Panc1 (cell line): Measurements from ENCODE around the gene NR2C2. TPM values are rescaled to one million over a fixed set of nuclear protein-coding genes. Genes with fewer than 3 reads are reported as not detected.

ENCODE experiments used
- ATAC-seq: fragments of 200-7000 bp; cut with Tn5 transposase; 2 replicates; pipeline ENCODE4 v1.9.1; 2020; ENCODE audit warnings: mild to moderate bottlenecking, moderate library complexity
- BruUV-seq: library from RNA; stranded (reverse); fragments of 400-500 nt; replicated peaks from 2 replicates; lab custom pipeline; 2021; lab: Mats Ljungman, UMichigan
- CTCF ChIA-PET: fragments of 300-600 bp; sonication (Branson Sonifier 250); formaldehyde crosslinking; loops from one replicate; lab custom pipeline; 2022; ENCODE audit warnings: antibody characterized with exemption; lab: Charles Lee
- POLR2A ChIA-PET: fragments of 300-600 bp; sonication (Branson Sonifier 250); formaldehyde crosslinking; loops from one replicate; lab custom pipeline; 2022; ENCODE audit warnings: antibody characterized with exemption; lab: Charles Lee
- DNase-seq: peaks from one replicate; pipeline ENCODE4 v3.0.0-alpha.2; 2010; ENCODE audit warnings: low read depth, low spot score
- H3K27ac ChIP-seq: 2 replicates; pipeline ENCODE4 v1.5.1; 2011; ENCODE audit warnings: mild to moderate bottlenecking, low read length, inconsistent platforms
- H3K27me3 ChIP-seq: fragments of 200-500 bp; sonication (Bioruptor generic); 2 replicates; pipeline ENCODE4 v1.6.0; 2014; ENCODE audit warnings: low read length, inconsistent platforms; ENCODE audit not compliant: control insufficient read depth, insufficient read depth
- H3K36me3 ChIP-seq: fragments of 200-500 bp; sonication (Bioruptor generic); 2 replicates; pipeline ENCODE4 v1.5.1; 2014; ENCODE audit warnings: inconsistent platforms, mild to moderate bottlenecking, low read length, moderate library complexity; ENCODE audit not compliant: control insufficient read depth, insufficient read depth
- H3K4me1 ChIP-seq: 2 replicates; pipeline ENCODE4 v1.5.1; 2011; ENCODE audit warnings: inconsistent platforms, mild to moderate bottlenecking, low read length, moderate library complexity; ENCODE audit not compliant: control insufficient read depth, insufficient read depth
- H3K4me3 ChIP-seq, 2 experiments: 2 replicates each; pipeline ENCODE4 v1.5.1; 2011 to 2012; ENCODE audit warnings: low read depth in 2 of 2, low read length in 2 of 2, mild to moderate bottlenecking in 2 of 2, inconsistent platforms in 1 of 2, moderate library complexity in 1 of 2
- H3K9me3 ChIP-seq: fragments of 200-500 bp; sonication (Bioruptor generic); 2 replicates; pipeline ENCODE4 v1.5.1; 2014; ENCODE audit warnings: low read depth, mild to moderate bottlenecking, inconsistent platforms, low read length, moderate library complexity; ENCODE audit not compliant: control insufficient read depth, insufficient read depth
- POLR2AphosphoS5 ChIP-seq: IDR thresholded peaks from 2 replicates; pipeline ENCODE4 v1.6.1; 2012; ENCODE audit warnings: mild to moderate bottlenecking, low read depth, low read length, moderate library complexity
- REST ChIP-seq, 2 experiments: IDR thresholded peaks; 2 replicates each; pipeline ENCODE4 v1.6.1; 2011 to 2012; ENCODE audit warnings: low read depth in 2 of 2, control low read depth in 1 of 2, low read length in 1 of 2, mild to moderate bottlenecking in 1 of 2, moderate library complexity in 1 of 2; ENCODE audit not compliant: insufficient read depth in 1 of 2
- SIN3A ChIP-seq: IDR thresholded peaks from 2 replicates; pipeline ENCODE4 v1.6.1; 2012; ENCODE audit warnings: low read depth, mild to moderate bottlenecking, low read length, moderate library complexity, borderline replicate concordance; ENCODE audit not compliant: insufficient read depth
- in situ Hi-C: cut with HindIII; loops from 2 replicates; pipeline ENCODE4 v1.10.0; 2016; ENCODE audit warnings: low sequenced_read_pairs, low pct_unique_long_range_greater_than_20kb
- intact Hi-C: fragments of 100-400 bp; cut with micrococcal nuclease; formaldehyde crosslinking; loops from one replicate; pipeline ENCODE4 v1.10.0; 2022; ENCODE audit not compliant: unreplicated experiment
- total RNA-seq: library from RNA; stranded (reverse); gene quantifications from one replicate; pipeline ENCODE4 v1.2.1, GENCODE V29; 2021; ENCODE audit not compliant: unreplicated experiment
- TF ChIP-seq, protein P1 (sequence below): fragments of 450-650 bp; IDR thresholded peaks from 2 replicates; pipeline ENCODE4 v1.5.1; 2017; ENCODE audit warnings: mild to moderate bottlenecking

NR2C2 gene
- total RNA-seq, 1 experiment from 2014 or later: 30.6 TPM

GRCh38 chr3:14906355-14906971, 40.9 kb upstream of the NR2C2 start:
- CTCF ChIA-PET: no interaction called here
- H3K9me3 ChIP-seq: no peaks in the 10 kb centered on the region; the same call in 1 of the 2 replicates
- no peak overlapping the region for H3K27ac ChIP-seq
- no peaks in the 10 kb centered on the region for H3K4me1 ChIP-seq
- in situ Hi-C loops: no loop called here
- no peak for DNase-seq
- no peak overlapping the region for H3K4me3 ChIP-seq
- BruUV-seq: no TSS peak
- ATAC-seq: no peak
- TF ChIP-seq SIN3A (no peak), REST (IDR thresholded peaks at IDR 0.05; ENCODE audit: insufficient read depth in 1 of 2, low read depth in 2 of 2, low read length in 1 of 2) (no peak)
- H3K27me3 ChIP-seq: no peaks in the 10 kb centered on the region
- intact Hi-C loops: no loop called here
- POLR2A ChIA-PET: no interaction called here
- no peaks in the 10 kb centered on the region for H3K36me3 ChIP-seq

GRCh38 chr3:14907043-14907966, 40.1 kb upstream of the NR2C2 start:
- no peak for DNase-seq
- POLR2A ChIA-PET: no interaction called here
- TF ChIP-seq, protein P1, sequence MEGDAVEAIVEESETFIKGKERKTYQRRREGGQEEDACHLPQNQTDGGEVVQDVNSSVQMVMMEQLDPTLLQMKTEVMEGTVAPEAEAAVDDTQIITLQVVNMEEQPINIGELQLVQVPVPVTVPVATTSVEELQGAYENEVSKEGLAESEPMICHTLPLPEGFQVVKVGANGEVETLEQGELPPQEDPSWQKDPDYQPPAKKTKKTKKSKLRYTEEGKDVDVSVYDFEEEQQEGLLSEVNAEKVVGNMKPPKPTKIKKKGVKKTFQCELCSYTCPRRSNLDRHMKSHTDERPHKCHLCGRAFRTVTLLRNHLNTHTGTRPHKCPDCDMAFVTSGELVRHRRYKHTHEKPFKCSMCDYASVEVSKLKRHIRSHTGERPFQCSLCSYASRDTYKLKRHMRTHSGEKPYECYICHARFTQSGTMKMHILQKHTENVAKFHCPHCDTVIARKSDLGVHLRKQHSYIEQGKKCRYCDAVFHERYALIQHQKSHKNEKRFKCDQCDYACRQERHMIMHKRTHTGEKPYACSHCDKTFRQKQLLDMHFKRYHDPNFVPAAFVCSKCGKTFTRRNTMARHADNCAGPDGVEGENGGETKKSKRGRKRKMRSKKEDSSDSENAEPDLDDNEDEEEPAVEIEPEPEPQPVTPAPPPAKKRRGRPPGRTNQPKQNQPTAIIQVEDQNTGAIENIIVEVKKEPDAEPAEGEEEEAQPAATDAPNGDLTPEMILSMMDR: no peak
- TF ChIP-seq POLR2AphosphoS5: no peak
- CTCF ChIA-PET: no interaction called here
- no peak for ATAC-seq
- in situ Hi-C loops: no loop called here
- Histone ChIP-seq H3K9me3 (no peaks in the 10 kb centered on the region; the same call in 1 of the 2 replicates), H3K4me3 (no peak overlapping the region), H3K4me1 (no peaks in the 10 kb centered on the region), H3K36me3 (no peaks in the 10 kb centered on the region), H3K27me3 (no peaks in the 10 kb centered on the region), H3K27ac (no peak overlapping the region)
- intact Hi-C loops: no loop called here
- no TSS peak for BruUV-seq

- DNase-seq (no peak), ATAC-seq (no peak)
- Histone ChIP-seq H3K27me3 (no peaks in the 10 kb centered on the region), H3K4me1 (no peaks in the 10 kb centered on the region), H3K9me3 (no peaks in the 10 kb centered on the region; the same call in 1 of the 2 replicates), H3K4me3 (no peak overlapping the region), H3K27ac (no peak overlapping the region), H3K36me3 (no peaks in the 10 kb centered on the region)
- TF ChIP-seq SIN3A: no peak
- no peak for TF ChIP-seq REST (IDR thresholded peaks at IDR 0.05; ENCODE audit: insufficient read depth in 1 of 2, low read depth in 2 of 2, low read length in 1 of 2)
- TF ChIP-seq, protein P1: no peak
- intact Hi-C loops: no loop called here
- ChIA-PET POLR2A (no interaction called here), CTCF (no interaction called here)
- in situ Hi-C loops: no loop called here
- BruUV-seq: no TSS peak
These were observed 38.1 kb upstream of the NR2C2 start for GRCh38 chr3:14909250-14909649.
